A172 (cell line): ENCODE results near the gene PHACTR1. TPM values are rescaled to one million over a fixed set of nuclear protein-coding genes. Genes with fewer than 3 reads are reported as not detected.

Source experiments
- DNase-seq: peaks from one replicate; pipeline ENCODE4 v3.0.0-alpha.2; 2015; ENCODE audit warnings: low spot score
- total RNA-seq: library from RNA; depleted of rRNA; stranded (reverse); fragments of >200 nt; shearing (Covaris generic); gene quantifications from 2 replicates; pipeline ENCODE4 v1.2.3, GENCODE V29; 2014

Gene PHACTR1
- total RNA-seq, 1 experiment from 2014 or later: 0.55 TPM

DNA sequence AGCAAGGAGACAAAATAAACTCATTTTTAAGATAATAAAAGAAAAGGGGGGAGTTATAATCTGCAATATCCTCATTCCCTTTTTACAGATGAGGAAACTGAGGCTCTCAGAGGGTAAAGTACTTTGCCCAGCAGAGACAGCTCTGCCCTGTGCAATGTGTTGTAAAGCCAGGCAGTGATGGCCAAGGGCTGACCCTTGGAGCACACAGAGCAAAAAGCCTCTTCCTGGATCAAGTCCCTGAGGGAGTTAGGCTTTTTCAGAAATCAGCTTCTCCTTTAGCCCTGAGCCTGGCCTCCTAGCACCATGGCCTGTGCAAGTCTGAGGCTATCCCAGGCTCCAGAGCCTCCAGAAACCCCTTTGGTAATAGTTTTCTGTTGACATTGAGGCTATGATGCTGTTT, 234.8 kb downstream of the PHACTR1 start:
- no peak for DNase-seq

DNA sequence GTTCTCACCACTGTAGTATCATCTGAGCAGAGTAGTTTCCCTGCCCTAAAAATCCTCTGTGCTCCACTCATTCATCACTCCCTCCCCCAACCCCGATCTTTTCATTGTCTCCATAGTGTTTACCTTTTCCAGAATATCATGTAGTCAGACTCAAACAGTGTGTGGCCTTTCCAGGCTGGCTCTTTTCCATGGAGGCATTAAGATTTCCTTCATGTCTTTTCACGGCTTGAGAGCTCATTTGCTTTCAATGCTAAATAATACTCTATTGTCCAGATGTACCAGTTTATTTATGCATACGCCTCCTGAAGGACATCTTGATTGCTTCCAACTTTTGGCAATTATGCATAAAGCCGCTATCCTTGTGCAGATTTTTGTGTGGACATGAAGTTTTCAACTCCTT, 235.8 kb downstream of the PHACTR1 start:
- no peak for DNase-seq

DNA sequence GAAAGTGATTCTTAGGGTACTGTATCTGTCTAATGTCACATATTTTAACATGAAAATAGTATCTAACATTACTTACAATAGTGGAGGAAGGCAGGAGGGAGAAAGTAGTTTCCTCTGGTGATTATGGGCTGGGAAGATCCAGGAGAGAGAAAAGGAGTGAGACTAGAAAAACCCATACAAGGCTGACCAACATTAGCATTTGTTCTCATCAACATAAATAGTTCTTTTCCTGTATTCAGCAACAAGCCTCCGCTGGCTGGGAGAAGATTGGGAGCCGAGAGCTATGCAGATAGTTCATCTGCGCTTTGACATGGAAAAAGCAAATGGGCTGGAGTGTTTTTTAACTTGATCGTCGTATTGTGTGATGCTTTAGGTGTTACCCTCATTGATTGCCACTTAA, 239.4 kb downstream of the PHACTR1 start:
- DNase-seq: no peak

DNA sequence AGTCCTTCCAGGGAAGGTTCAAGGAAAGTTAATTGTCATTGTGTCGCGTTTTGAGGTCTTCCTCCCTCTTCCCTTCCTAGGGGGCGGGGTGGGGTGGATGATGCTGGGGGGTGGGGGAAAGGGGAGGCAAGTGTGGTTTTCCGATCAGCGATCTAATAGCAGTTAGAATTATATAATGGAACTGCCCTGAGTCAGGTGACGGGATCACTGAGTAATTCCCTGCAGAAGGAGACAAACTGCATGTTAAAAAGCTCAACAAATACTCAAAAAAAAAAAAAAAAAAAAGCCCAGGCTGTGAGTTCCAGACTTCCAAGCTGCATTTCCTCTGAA, 240.4 kb downstream of the PHACTR1 start:
- DNase-seq: no peak

DNA sequence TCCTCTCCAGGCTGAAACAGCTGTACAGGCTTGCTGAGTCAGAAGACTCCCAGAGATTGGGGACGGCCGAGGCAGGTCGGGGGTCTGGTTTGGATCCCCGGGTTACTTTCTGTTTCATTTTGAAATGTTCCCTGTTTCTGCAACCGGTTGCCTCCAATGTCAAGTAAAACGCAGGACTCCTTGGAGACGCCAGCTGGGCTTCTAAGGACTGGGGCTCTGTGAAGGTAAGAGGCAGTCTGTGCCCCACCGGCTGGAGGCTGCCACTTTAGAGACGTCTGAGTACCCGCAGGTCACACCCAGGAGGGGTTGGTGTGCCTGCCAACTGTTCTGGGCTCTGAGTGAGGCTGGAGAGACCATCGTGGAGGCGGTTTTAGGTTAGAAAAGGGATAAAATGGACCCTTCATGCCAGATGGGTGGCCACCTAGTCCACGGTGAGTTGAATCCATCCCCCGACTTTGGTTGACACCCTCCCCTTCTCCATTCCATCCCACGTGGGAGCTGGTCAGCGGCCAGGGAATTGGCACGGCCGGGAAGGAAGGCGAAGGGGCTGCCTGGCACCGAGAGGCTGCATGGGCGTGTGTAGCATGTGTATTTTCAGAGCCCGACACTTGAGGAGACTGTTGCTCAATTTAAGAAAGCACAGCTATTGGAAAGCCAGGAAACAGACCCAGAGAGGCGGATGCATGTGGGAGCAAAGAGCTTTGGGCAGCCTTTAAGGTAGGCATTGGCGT, 240.9 kb downstream of the PHACTR1 start:
- DNase-seq: peak; percentile 36

DNA sequence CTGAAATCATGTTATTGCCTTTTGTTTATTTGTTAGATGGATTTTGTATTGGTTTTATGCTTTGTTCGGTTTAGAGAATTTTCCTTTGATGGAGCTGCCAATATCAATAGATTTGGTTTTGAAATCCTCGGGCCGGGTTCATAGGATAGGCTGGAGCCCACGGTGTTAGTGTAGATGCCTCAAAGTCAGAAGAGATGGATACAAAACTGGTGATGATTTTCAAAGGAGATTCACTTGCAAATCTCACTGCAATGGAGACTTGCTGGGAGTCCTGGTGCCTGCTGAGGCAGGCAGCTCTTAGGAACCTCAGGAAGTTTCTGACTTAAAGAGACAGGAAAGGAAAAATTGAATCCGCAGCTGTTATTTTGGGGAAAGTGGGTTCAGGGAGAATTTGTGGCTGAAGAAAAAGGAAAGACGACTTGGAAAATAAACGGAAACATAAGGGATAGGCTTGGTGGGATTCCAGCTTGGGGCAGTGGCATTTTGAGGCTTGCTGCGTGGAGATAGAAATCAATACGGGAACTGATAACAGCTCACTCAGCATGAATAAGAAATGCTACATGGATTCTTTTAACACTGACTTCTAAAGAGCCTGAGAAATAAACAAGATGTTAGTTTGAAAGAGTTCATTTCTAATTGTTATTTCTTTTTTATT, 241.6 kb downstream of the PHACTR1 start:
- DNase-seq: no peak

DNA sequence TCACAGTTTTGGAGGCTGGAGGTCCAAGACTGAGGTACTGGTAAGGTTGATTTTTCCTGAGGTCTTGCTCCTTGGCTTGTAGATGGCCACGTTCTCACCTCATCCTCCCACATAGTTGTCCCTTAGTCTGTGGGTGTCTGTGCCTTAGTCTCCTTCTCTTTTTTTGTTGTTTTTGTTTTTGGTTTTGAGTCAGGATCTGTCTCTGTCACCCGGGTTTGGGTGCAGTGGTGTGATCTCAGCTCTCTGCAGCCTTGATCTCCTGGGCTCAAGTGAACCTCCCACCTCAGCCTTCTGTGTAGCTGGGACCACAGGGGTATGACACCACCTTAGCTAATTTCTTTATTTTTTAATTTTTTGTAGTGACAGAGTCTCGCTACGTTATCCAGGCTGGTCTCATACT, 245.2 kb downstream of the PHACTR1 start:
- DNase-seq: no peak

DNA sequence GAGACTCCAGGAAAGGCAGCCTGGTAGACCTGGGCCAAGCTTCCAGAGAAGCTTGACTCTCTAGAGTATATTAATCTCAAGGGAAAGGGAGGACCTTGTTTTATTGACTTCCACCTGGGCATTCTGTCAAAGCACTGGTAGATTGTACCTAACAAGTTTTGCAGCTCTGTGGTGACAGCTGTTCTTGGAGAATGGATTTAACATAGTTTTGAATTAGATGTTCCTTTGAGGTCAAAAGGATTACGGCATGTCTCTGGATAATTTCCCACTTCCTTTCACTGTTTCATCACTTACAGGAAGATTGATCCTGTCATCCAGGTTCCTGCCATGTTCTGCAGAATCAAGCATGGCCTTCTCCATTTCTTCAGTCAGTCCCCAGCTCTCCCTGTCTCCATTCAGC, 246.0 kb downstream of the PHACTR1 start:
- no peak for DNase-seq

DNA sequence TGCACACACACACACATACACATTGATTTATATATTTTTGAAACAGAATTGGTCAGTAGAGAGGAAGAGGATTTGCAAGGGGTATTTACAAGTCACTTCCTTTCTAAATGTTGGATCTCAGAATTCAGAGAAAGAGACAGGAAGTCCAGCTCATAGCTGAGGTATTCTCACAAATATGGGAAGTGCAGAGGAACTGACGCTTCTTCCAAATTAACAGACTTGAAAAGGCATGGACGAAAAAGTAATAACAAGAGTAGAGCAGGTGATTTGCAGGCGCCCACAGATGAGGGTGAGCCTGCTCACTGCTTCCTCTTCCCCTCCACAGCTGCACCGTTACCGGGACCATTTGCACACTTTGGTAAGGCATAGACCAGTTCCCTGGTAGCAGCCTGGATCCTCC, 246.4 kb downstream of the PHACTR1 start:
- DNase-seq: peak; percentile 49

DNA sequence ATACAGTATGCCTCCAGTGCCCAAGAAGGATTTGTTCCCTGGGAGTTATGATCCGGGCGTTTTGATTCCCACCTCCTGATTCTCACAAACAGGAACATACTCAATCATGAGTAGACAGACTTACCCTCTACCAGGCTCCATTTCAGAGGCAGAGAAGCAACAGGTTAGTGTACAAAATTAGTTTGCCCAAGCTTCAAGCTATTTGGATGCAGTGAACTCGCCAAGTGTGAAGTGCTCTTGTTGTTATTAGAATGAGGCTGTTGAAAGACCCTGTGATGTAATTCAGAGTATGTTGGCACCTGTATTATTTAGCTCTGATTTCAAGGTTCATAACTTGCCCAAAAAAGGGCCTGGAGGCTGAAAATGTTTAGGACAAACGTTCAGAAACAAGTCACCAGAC, 247.0 kb downstream of the PHACTR1 start:
- DNase-seq: no peak

DNA sequence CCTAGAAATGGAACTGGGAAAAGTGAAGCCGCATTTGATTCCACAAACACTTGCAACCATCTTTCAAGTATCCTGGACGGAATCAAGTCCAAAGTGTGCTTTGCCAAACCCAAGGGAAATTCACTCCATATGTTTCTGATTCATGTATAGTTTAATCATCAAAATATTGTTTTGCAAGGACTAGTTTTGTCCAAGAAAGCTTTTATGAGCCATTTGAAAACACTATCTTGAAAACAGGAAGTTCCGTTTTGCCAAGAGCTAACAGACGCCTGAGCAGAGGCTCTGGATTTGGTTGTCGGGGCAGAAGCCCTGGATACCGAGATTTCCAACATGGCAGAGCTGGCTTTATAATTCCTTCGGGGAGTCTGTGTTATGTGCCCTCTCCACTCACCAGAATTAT, 251.1 kb downstream of the PHACTR1 start:
- no peak for DNase-seq

DNA sequence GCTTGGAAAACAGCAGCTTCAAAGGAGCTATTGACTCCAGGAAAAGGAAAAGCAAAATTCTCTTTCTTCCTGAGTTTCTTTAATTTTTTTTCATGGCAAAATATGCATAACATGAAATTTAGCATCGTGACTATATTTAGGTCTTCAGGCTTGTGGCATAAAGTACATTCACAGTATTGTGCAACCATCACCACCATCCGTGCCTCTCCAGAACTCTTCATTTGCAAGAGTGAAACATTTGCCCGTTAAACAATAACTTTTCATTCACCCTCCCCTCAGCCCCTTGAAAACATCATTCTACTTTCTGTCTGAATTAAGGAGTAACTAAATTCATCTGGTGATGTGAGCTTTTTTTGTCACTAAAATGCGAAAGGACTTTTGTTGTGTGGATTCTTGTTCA, 251.7 kb downstream of the PHACTR1 start:
- no peak for DNase-seq

DNA sequence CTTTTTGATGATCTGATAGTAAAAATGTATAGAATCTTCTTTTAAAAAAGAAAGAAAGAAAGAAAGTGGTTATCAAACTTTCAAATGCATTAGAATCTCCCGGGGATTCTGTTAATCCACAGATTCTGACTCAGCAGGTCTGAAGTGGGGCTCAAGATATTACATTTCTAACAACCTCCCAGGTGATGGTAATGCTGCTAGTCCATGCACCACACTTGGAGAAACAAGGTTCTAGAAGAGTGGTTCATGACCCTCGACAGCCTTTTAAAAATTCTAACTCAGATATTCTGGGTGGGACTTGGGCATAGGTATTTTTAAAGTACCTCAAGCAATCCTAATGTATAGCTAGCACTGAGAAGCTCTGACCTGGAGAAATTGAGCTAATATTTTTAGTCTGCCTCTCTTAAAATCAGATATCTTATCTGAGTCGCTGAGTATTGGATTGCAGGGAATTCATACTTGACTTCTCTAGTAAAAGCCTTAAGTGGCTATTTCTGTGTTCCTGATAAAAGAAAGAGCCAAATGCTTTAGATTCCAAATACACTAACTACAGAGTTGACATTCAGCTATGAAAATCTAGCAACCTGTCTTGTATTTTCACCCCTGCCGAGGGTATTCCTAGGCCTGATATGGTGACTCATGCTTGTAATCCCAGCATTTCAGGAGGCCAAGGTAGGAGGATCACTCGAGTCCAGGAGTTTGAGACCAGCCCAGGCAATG, 252.4 kb downstream of the PHACTR1 start:
- no peak for DNase-seq

DNA sequence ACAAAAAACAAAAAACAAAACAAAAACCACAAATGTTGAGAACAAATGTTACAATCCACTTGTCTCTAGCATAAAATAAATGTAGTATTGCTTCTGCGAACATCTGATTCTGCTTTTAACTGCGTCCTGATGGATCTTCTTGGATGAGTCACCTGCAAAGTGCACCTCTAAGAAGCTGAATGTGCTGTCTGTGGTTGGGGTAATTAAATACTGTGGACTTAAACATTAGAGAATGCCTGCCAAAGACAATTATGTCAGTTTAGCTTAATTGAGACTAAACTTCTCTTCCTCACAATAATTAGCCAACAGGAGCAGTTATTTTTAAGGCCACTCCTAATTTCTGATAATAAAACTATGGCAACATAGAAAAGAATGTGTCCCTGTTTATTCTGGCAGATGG, 253.4 kb downstream of the PHACTR1 start:
- no peak for DNase-seq

DNA sequence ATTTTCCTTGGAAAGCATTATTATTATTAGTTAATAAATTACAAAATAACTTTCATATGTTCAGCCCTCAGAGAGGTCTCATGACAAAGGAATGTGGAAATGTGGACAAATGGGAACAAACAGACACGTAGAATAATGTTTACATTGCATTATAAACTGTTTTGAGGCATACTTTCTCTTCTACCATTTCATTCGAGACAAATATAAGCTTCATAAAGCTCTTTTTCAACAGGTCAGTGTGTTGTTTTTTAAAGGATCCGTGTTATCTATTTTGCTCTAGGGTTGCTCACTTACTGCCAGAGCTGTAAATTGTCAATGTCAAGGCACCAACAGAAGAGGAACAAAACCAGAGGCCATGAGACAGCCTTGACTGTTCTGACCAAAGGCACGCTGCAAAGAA, 256.8 kb downstream of the PHACTR1 start:
- no peak for DNase-seq

DNA sequence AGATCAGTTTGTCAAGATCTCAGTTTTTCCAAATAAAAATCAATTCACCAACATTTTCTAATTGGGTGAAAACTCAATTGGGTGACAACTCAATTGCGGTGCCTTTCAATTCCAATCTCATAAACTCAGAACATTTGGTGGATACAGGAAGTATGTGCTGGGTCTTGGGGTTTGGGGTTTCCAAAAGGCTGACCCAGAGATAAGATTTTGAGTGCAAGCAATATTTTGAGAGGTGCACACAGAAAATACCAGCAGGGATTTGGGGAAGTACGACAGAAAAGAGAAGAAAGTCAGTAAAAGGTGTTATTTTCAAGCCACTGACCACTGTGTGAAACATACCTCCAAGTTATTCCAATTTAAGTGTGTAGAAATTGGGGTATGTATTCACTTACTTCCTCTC, 258.0 kb downstream of the PHACTR1 start:
- DNase-seq: no peak

DNA sequence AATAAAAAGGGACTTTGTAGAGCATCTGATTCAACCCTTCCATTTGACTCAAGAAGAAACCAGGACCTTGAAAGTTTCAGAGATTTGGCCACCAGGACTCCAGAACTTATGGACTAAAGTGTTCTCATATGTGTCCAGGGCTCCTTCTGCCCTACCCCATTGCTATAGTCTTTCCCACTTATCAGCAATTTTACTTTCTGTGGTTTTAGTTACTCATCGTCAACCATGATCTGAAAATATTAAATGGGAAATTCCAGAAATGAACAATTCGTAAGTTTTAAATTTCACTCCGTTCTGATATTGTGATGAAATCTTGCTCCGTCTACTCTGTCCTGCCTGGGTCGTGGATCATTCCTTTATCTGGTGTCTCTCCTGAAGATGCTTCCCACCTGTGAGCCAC, 259.8 kb downstream of the PHACTR1 start:
- DNase-seq: no peak

DNA sequence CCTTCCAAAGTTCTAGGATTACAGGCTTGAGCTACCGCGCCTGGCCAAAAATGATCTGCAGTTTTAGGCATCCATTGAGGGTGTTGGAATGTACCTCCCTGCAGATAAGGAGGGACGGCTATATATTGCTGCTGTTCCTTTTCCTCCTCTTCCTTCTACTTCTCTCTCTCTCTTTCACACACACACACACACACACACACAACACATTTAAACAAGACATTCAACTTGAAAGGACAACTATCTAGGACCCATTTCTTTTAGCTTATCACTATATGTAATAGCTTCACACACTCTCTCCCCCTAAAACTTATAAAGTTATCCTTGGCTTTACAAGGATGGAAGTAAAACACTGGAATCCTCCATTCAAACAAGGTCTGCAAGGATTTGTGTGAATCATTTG, 260.6 kb downstream of the PHACTR1 start:
- no peak for DNase-seq

DNA sequence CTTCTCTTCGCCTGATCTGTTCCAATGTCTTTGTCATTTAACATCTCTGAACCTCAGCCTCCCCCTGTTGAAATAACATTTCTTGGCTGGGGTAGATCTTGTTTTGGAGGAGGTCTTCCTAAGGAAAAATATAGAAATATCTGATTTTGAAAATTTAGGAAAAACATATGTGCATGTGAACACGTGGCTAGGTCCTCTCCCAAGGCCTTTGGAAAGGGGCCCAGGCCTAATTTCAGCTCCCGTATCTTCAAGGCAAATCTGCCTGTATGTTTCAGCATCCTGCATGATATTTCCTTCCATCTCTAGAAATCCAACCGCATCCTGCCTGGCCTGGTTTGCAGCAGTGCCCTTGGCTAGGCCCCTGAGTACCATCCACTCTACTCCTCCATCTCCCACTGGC, 261.2 kb downstream of the PHACTR1 start:
- DNase-seq: no peak

DNA sequence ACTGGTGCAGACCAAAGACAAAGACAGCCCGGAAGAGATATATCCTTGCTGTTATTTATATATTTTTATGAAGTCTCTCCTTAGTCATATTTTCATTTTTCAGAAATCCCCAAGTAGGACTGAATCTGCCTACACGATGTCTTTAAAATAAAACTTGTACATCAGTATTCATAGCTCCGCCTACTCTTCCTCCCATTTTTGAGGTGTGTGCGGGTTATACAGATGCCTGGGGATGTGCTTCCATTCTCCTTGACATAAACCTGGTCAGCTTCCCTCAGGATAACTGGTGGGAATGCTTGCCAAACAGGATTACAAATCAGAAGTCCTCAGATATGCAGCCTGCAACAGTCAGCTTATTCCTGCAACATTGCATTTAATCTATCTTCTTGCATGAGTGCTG, 264.2 kb downstream of the PHACTR1 start:
- DNase-seq: no peak

DNA sequence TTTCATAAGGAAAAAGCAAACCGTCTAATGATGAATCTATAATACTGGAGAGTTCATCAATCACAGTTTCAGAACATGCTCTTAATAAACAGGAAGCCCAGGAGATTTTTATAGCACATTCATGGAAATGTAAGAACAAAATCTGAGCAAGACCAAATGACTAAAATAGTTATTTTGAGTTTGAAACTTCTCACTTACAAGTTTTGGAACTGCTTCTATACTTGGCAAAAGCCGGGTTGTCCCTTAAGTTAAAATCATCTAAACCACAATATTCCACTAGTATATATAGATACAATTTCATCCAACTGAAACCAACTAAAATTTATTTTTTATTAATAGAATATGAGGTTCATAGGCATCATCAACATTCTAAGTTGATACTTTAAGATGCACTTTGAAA, 268.2 kb downstream of the PHACTR1 start:
- DNase-seq: no peak

DNA sequence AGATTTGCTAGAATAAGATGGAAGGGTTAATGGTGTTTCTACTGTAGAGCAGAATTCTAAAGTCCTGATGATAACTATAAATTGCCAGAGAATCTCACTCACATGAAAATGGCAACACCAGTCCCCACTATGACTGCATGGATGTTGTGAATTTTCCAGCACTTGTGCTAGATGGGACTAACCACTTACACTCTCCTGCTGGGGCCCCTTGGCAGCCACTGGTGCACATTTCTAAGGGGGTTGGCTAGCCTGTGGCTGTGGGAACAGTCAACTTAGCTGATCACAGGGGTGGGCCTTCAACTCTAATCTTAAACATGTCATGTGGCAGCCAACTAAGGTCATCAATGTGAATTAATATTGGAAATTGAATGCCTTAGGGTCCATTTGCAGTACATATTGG, 271.2 kb downstream of the PHACTR1 start:
- no peak for DNase-seq

DNA sequence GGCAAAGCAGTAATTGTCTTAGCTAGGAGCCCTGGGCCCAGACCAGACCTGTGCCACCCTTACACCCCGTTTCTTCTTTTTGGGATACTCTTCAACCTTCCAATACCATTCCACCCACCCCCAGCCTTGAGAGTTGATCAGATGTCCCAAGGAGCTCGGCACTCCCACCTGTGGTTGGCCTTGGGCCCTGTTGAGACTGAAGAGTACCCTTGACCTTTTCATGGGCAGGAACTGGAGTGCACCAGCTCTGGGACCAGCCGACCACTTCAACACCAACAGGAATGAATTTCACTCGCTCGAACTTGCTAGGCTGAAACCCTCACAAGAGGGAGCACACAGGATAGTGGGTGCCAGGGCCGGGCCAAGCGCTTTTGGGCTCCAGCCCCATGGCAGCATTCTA, 273.6 kb downstream of the PHACTR1 start:
- DNase-seq: no peak
